NCI-H345 treated with DMSO at 0.1 percent for 48 hours (cell line): ENCODE measurements around the gene DNAL1.
A peak's percentile ranks its signal among the peaks of the same experiment; 100 is the strongest.

ENCODE experiments used
- DNase-seq: peaks from one replicate; lab custom pipeline; 2025; ENCODE audit not compliant: unreplicated experiment; lab: John Stamatoyannopoulos, UW

DNAL1 gene

DNA sequence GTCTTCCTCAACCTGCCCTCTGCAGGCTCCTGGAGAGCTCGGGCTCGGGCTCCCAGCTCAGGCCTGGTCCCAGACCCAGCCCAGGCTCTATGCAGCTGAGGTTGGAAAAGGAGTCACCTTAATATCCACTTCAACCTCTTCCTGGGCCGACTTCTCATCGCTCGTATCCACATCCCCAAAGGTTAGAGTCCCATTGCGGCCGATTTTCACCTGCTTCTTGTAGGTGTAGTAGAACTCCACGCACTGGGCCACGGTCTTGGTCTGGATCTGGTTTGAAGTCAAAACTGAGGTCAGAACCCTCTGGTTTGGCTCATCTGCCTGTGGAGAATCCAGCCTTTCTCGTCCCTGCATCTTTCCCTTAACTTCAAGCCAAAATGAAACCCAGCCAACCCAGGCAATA lies 77.8 kb downstream of the DNAL1 start:
- no peak for DNase-seq

GRCh38 chr14:73723406-73723796 lies 78.6 kb downstream of the DNAL1 start:
- no peak for DNase-seq

GRCh38 chr14:73723797-73724661 lies 79.2 kb downstream of the DNAL1 start:
- DNase-seq: no peak

DNA sequence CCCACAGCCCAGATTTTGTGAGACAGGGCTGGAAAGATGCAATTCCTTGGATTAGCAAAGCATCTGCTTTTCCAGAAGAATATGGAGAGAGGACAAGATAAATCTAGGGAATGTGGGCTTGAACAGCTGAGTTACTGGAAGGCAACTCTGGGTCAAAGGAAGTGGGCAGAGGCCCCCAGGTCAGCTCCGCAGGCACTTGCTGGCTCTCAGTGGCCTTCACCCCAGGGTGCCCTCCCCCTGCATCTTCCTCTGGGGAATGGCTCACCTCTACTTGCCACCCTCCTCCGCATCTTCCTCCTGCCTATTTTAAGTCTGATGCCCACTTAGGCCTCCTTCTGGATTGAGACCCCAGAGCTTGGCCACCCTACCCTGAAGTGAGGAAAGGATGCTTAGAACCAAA lies 79.9 kb downstream of the DNAL1 start:
- no peak for DNase-seq

- no peak for DNase-seq
These were observed 80.6 kb downstream of the DNAL1 start for GRCh38 chr14:73725116-73726024.

DNA sequence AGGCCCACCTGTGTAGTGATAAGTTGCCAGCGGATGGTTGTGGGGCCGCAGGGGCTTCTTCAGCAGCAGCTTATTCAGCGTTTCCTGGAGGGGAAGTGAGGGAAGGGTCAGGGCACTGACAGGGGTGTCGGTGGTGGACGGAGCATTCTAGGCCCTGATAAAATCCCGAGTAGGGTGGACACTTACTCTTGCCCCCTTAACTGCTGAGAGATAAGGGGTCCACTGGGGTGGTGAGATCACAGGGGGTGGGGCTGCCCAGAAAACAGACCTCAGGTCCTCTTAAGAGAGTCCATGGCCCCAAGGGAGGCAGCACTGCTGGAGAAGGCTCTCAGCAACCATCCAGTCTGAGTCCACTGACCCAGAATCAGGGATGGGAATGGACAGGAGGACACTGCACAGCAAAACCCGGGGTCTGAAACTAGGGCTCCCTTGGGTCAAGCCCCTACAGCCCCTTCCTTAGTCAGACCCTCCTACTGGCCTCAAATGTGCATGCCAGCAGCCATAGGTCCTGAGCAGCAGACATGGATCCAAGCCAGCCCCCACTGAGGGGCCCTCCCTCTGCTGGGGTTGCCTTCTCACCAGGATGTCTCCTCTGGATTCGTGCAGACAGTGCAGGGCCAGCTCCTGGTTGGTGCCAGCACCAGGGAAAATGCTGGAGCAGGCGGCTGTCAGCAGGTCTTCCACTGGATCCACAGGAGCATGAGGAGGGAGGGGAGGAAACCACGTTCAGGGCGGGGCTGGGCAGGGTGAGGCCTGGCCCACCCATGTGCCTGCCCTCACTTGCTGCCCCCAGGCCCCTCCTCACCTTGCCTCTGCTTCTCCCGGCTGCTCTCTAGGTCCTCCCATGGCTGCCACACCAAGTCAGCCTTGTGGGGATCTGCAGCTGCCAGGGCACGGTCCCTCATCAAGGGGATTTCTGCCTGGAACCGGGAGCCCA lies 81.5 kb downstream of the DNAL1 start:
- no peak for DNase-seq

DNA sequence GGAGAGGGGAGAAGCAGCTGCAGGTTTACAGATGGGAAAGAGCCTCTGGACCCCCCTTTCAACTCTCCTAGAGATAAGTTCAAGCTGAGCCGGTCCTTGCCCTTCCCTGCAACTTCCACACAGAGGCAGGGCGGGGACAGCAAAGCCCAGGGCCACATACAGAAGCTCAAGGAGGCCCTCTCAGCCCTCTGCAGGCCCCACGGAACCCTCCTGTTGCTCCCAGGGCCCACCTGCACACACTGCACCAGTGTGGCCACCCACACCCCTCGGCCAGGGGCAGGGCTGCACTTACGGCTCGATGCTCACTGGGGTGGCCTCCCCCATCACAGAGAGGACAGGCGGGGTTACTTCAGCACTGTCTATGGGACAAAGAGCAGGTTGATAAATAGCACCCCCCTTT lies 82.4 kb downstream of the DNAL1 start:
- no peak for DNase-seq

- DNase-seq: peak; percentile 30
These were observed 84.0 kb downstream of the DNAL1 start for GRCh38 chr14:73728717-73729330.

DNA sequence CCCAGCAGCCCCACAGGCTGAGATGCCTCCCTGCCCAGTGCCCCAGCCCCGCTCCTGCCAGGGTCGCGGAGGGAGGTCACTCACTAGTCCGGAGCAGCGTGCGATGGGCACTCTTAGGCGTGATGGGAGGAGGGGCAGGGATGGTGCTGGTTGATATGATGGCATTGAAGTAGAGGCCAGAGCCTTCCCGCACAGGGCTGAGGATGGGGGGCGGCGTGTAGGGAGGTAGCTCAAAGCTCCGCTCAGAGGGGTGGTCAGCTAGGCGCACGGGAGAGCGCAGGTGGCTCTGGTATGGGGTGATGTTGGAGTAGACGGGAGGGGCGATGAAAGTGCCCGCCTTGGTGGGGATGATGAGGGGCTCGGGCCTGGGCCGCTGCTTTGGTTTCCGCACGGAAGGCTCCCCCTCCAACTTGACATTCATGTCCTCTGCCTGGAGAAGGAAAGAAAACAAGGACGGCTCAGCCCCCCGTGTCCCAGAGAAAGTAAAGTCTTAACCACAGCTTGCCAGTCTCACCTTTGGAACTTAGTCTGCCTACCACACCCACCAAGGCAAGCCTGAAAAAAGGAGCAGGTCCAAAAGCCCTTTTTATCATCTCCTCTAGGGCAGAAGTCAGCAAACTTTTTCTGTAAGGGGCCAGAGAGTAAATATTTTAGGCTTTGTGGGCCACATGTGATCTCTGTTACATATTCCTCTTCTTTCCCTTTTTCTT lies 84.9 kb downstream of the DNAL1 start:
- no peak for DNase-seq

- DNase-seq: no peak
These were observed 86.3 kb downstream of the DNAL1 start for GRCh38 chr14:73731111-73731510.

DNA sequence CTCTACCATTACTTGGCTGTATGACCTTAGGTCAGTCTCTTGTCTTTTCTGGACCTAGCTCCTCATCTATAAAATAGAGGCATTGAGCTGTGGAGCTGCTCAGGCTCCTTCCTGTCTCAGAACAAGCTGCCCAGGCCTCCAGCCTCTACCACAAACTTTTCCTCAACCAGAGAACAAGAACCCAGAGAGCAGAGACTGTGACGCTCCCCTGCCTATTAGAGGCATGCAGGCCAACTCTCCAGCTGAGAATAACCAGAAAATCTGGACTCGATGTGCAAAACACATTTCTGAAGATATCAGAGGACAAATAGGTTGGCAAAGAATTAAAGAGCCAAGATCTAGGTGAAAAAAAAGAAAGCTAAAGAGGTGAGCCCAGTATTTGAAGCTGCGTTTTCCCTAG lies 87.2 kb downstream of the DNAL1 start:
- no peak for DNase-seq

GRCh38 chr14:73736842-73737241 lies 92.1 kb downstream of the DNAL1 start:
- no peak for DNase-seq

DNA sequence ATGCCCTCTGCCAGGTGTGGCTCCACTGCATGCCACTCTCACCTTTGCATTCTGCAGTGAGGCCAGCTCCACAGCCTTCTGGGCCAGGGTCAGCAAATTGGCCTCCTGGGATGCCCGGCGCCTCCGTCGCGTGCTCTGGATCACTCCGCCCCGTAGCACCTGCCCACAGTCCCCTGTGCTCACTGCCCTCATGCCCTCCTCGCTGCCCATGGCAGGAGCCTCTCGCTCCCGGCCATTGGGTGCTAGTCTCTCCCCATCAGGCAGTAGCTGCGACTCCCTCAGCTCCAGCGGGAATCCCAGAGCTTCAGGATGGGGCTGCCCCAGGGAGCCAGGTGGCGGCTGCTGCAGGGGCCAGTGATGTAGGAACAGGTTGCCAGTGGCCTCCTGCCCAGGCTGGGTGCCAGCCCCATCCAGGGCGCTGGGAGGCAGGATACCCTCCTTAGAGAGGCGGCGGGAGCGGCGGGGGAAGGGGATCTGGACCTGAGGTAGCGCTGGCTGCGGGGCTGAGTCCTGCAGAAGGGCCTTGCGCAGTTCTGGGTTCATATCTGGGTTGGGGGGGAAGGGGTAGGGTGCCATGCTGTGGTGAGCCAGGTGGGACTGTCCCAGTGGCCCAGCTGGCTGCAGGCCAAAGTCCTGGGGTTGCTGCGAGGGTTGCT lies 93.9 kb downstream of the DNAL1 start:
- DNase-seq: no peak

DNA sequence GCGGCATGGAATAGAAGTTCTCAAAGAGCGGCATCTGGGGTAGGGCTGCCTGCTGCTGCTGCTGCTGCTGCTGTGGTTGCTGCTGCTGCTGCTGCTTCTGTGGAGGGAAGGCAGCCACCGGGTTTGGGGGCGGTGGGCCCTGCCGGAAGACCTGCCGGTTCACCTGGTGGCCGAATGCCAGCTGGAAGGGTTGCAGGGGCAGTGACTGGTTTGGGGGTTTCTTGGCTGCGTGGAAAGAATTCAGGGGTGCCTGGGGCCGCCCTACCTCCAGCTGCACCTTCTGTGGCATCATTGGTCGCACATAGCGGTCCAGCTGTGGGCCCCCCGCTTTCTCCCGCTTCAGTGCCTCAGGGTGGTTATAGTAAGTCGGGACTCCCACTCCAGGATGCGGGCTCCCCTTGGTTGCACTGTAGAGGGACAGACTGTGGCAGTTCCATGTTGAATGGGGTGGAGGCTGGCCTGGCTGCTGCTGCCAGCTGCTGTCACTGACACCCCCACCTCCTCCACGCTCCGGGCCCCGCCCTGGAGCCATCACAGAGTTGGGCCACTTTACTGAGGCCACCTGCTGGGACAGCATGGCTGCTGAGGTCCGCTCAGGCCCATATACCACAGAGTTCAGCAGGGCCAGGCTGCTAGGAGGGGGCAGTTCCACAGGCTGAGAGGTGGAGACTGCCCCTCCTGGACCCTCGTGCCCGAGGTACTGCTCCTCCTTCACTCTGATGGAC lies 94.5 kb downstream of the DNAL1 start:
- DNase-seq: no peak

DNA sequence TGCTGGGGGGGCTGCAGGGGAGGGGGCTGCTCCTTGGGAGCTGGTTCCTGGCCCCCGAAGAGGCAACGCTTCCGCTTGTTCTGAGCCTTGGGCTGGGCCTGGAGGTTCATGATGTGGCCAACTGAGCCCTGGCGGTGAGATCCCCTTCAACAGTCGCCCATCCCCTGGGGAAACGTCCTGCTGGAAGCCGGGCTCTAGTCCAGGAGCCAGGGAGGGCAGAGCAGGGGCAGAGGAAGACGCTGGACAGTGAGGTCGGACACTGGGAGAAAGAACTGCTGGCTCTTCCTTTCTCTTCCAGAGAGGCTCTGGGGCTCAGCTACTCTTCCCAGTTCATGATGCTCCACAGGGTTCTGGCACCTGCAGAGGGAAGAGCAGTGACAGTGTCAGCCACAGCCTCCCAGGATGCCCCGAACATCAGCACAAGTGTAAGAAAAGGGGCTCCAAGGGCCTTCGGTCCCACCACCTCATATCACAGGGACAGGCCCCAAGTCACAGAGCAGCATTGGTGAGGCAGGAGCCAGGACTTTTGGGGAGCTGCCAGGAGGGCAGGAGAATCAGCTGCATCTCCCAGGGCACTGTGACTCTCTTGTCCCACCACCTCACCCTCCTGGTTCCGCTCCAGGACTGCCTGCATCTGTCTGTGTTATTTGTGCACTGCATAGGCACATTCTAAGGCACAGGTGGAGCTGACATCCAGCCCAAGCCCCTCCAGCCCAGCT lies 95.3 kb downstream of the DNAL1 start:
- DNase-seq: no peak

GRCh38 chr14:73740618-73741326 lies 96.0 kb downstream of the DNAL1 start:
- no peak for DNase-seq

DNA sequence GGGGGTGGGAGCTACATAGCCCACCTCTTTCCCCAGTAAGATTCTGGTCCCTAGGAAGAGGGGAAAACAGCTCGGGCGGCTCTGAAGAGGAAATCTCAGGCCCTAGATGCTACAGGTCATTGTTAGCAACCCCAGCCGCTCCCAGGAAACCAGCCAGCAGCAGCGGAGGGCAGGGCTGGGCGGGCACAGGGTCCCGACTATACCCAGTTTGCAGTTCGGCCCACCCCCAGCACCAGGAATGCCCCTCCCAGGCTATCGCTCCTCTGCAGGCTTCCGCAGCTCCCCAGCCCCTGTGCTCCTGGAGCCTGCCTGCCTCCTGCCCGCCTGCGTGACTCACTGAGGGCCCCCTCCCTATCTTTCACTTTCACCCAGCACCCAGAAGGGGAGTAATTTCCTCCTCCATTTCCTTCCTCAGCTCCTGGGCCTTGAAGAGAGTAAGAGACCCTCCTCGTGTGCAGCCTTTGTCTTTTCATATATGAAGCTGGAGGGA lies 96.6 kb downstream of the DNAL1 start:
- DNase-seq: no peak
